HepG2 (cell line): Measurements from ENCODE around the gene PLXNC1. TPM values are rescaled to one million over a fixed set of nuclear protein-coding genes. Genes with fewer than 3 reads are reported as not detected.
A peak's percentile ranks its signal among the peaks of the same experiment; 100 is the strongest.

Experiments used
- ATAC-seq: fragments of 200-7000 bp; cut with Tn5 transposase; 3 replicates; pipeline ENCODE4 v1.9.1; 2020; ENCODE audit warnings: mild to moderate bottlenecking, moderate library complexity
- BruUV-seq: library from RNA; stranded (reverse); fragments of 400-500 nt; replicated peaks from 2 replicates; lab custom pipeline; 2021; lab: Mats Ljungman, UMichigan
- CTCF ChIA-PET: fragments of 300-600 bp; formaldehyde crosslinking; extraction: SDS; loops from one replicate; lab custom pipeline; 2021; ENCODE audit warnings: low total read pairs, inconsistent platforms, low intra/inter-chr PET ratio; lab: Yijun Ruan, JAX
- POLR2A ChIA-PET: fragments of 350-600 bp; sonication (Branson Sonifier 250); formaldehyde crosslinking; loops from one replicate; lab custom pipeline; 2020; ENCODE audit warnings: antibody characterized with exemption, inconsistent platforms; lab: Yijun Ruan, JAX
- DNase-seq: peaks from one replicate; pipeline ENCODE4 v3.0.0-alpha.2; 2015; ENCODE audit warnings: low spot score
- FAIRE-seq: peaks from 3 replicates; lab custom pipeline; 2011; peaks lifted over from hg19 to GRCh38; lab: Jason Lieb, UNC
- H2AFZ ChIP-seq: one replicate; pipeline ENCODE4 v1.6.1; 2011; ENCODE audit warnings: low read length, inconsistent platforms
- H3K27ac ChIP-seq: fragments of 300-600 bp; 3 replicates; pipeline ENCODE4 v1.8.0; 2011; ENCODE audit warnings: mixed run types, mild to moderate bottlenecking, mixed read lengths, low read length, inconsistent platforms; ENCODE audit not compliant: insufficient read depth; ENCODE audit errors: extremely low read length
- H3K27me3 ChIP-seq, 2 experiments: fragments of 200-600 bp in 1 of 2; 2 replicates in 1 of 2; 3 replicates in 1 of 2; pipeline versions ENCODE4 v1.6.0 to v1.8.0; 2011; ENCODE audit warnings: low read length in 2 of 2, mild to moderate bottlenecking in 2 of 2, moderate library complexity in 2 of 2, inconsistent platforms in 1 of 2; ENCODE audit not compliant: insufficient read depth in 2 of 2, control insufficient read depth in 1 of 2
- H3K36me3 ChIP-seq, 2 experiments: fragments of 200-600 bp in 1 of 2; replicated peaks in 1 of 2; 2 replicates in 1 of 2; 3 replicates in 1 of 2; pipeline versions ENCODE4 v1.5.1 to v1.8.0; 2011; ENCODE audit warnings: low read length in 2 of 2, inconsistent platforms in 1 of 2; ENCODE audit not compliant: insufficient read depth in 2 of 2, control insufficient read depth in 1 of 2
- H3K4me1 ChIP-seq: 2 replicates; pipeline ENCODE4 v1.5.1; 2012; ENCODE audit warnings: low read length, inconsistent platforms; ENCODE audit not compliant: insufficient read depth
- H3K4me2 ChIP-seq: 2 replicates; pipeline ENCODE4 v1.6.0; 2011; ENCODE audit warnings: low read depth, low read length, inconsistent platforms
- H3K4me3 ChIP-seq, 3 experiments: fragments of 200-600 bp in 1 of 3; sonication (generic), shearing (Covaris generic) in 1 of 3; replicated peaks in 1 of 3; 2 replicates each; pipeline ENCODE4 v1.5.1; 2011 to 2016; ENCODE audit warnings: low read length in 3 of 3, inconsistent platforms in 2 of 3, low read depth in 2 of 3, mild to moderate bottlenecking in 2 of 3, control low read depth in 1 of 3, mixed read lengths in 1 of 3; ENCODE audit not compliant: insufficient read depth in 1 of 3
- H3K79me2 ChIP-seq: one replicate; pipeline ENCODE4 v1.6.1; 2011; ENCODE audit warnings: low read length, inconsistent platforms; ENCODE audit not compliant: insufficient read depth
- H3K9ac ChIP-seq: 2 replicates; pipeline ENCODE4 v1.6.0; 2011; ENCODE audit warnings: mild to moderate bottlenecking, low read depth, low read length, inconsistent platforms; ENCODE audit not compliant: insufficient read depth
- H3K9me3 ChIP-seq: 2 replicates; pipeline ENCODE4 v1.5.1; 2012; ENCODE audit warnings: mild to moderate bottlenecking, low read length
- H4K20me1 ChIP-seq: 2 replicates; pipeline ENCODE4 v1.6.0; 2011; ENCODE audit warnings: inconsistent platforms, mild to moderate bottlenecking, low read length, moderate library complexity; ENCODE audit not compliant: insufficient read depth
- ERF ChIP-seq: IDR thresholded peaks from 2 replicates; pipeline ENCODE4 v1.6.1; 2018; ENCODE audit warnings: missing biosample characterization, missing genetic modification reagents
- KLF12 ChIP-seq: sonication (generic); formaldehyde crosslinking; IDR thresholded peaks from 2 replicates; pipeline ENCODE4 v1.4.0; 2020; ENCODE audit warnings: missing genetic modification reagents, borderline replicate concordance
- KLF13 ChIP-seq: sonication (generic); formaldehyde crosslinking; IDR thresholded peaks from 2 replicates; pipeline ENCODE4 v1.4.0; 2020; ENCODE audit warnings: mild to moderate bottlenecking, missing genetic modification reagents
- MAFF ChIP-seq: IDR thresholded peaks from 2 replicates; pipeline ENCODE4 v1.6.1; 2011; ENCODE audit warnings: low read depth, low read length, improper control_type of control experiment
- MAFK ChIP-seq, 2 experiments: IDR thresholded peaks in 1 of 2; conservative IDR thresholded peaks in 1 of 2; 2 replicates each; pipeline ENCODE4 v1.6.1; 2011; ENCODE audit warnings: improper control_type of control experiment in 2 of 2, low read length in 2 of 2
- ZNF484 ChIP-seq: sonication (generic); formaldehyde crosslinking; IDR thresholded peaks from 2 replicates; pipeline ENCODE4 v1.5.1; 2020; ENCODE audit warnings: mild to moderate bottlenecking, low read depth, missing genetic modification reagents, borderline replicate concordance
- ZSCAN29 ChIP-seq: sonication (generic); formaldehyde crosslinking; conservative IDR thresholded peaks from 2 replicates; pipeline ENCODE4 v1.4.0; 2020; ENCODE audit warnings: mild to moderate bottlenecking, missing genetic modification reagents
- WGBS: methylation state at CpG from one replicate; pipeline ENCODE4 v1.1.6; 2017; ENCODE audit warnings: low lambda C conversion rate; 5-methylcytosine and 5-hydroxymethylcytosine counted together
- in situ Hi-C: cut with HindIII; loops from 2 replicates; pipeline ENCODE4 v1.10.0; 2017; ENCODE audit warnings: low pct_unique_long_range_greater_than_20kb; ENCODE audit not compliant: extremely low pct_ligation_motif_present
- intact Hi-C: fragments of 100-400 bp; cut with micrococcal nuclease; formaldehyde crosslinking; loops from one replicate; pipeline ENCODE4 v1.10.0; 2022; ENCODE audit not compliant: unreplicated experiment
- polyA plus RNA-seq, 8 experiments: library from polyadenylated mRNA; depleted of rRNA in 3 of 8; stranded (reverse) in 7 of 8; unstranded in 1 of 8; fragments of >200 nt; fragmentation: Illumina TruSeq in 4 of 8; extraction: Trizol in 4 of 8; gene quantifications; 2 replicates each; pipeline versions ENCODE4 v1.2.1 to v1.2.3, GENCODE V29; 2011 to 2016; ENCODE audit warnings: low read depth in 4 of 8, missing spikeins in 1 of 8, mixed read lengths in 1 of 8; ENCODE audit not compliant: insufficient read depth in 1 of 8
- total RNA-seq, 5 experiments: library from RNA; depleted of rRNA; stranded (reverse); fragments of >200 nt; fragmentation: Illumina TruSeq; extraction: Trizol; gene quantifications; 2 replicates each; pipeline ENCODE4 v1.2.3, GENCODE V29; 2016; ENCODE audit warnings: low read depth in 1 of 5
- TF ChIP-seq, protein P1 (sequence below): sonication (generic); formaldehyde crosslinking; IDR thresholded peaks from 2 replicates; pipeline ENCODE4 v1.4.0; 2020; ENCODE audit warnings: missing genetic modification reagents, borderline replicate concordance
- TF ChIP-seq, protein P2 (sequence below): sonication (generic); formaldehyde crosslinking; IDR thresholded peaks from 2 replicates; pipeline ENCODE4 v1.4.0; 2020; ENCODE audit warnings: missing genetic modification reagents, borderline replicate concordance

Gene PLXNC1
- total and polyA plus RNA-seq, 2 of the 13 experiments (the other 11 are each of a cell fraction or from before 2014, with no cell fraction given), result 6.6 to 11.2 TPM

DNA sequence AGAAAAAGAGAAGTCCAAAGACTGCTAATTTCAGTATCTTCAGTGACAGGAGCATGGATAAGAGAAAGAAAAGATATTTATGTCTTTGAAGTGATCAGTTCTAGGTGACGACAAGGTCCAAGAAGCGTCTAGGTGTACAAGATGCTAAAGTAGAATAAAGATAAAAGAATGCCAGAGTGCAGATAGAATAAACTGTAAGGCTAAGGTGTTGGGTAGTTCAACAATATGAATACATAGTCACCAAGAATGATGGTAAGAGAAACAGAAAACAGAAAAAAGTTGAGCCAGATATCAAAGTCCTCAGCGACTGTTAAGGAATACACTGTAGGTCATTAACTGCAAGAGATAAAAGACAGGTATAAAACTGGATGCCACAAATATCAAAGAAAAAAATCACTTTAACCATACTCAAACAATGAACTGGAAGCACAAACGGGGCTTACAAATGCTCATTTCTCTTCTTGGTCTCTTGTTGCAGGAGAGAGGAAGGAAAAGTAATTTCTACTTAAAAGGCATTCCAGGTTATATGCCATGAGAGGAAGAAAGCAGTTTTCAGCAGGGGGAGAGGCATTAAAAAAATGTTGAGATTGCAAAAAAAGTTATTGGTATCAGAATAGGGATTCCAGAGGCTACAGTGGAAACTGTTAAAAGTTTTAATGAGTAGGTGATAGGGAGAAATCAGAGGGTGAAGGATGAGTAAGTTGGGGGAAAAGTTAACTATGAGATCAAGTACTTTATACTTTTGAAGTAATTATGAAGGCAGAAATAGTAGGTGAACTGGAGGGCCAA is 189.8 kb downstream of the PLXNC1 start:
- no peaks in the 10 kb centered on the region for H3K4me1 ChIP-seq
- TF ChIP-seq KLF12 (CRISPR knock-in tag) (no peak), ZNF484 (CRISPR knock-in tag) (no peak), MAFF (peak; percentile 40; the same call in 1 of the 2 replicates), MAFK (conservative IDR thresholded peaks at IDR 0.05 in 1 of 2, IDR thresholded peaks at IDR 0.05 in 1 of 2; ENCODE audit: low read length in 2 of 2) (peak in 1 of 2 experiments; percentile 34; a peak in 2 of 4 replicates), ZSCAN29 (CRISPR knock-in tag) (no peak), ERF (CRISPR knock-in tag) (no peak), KLF13 (CRISPR knock-in tag) (no peak)
- TF ChIP-seq, protein P1, sequence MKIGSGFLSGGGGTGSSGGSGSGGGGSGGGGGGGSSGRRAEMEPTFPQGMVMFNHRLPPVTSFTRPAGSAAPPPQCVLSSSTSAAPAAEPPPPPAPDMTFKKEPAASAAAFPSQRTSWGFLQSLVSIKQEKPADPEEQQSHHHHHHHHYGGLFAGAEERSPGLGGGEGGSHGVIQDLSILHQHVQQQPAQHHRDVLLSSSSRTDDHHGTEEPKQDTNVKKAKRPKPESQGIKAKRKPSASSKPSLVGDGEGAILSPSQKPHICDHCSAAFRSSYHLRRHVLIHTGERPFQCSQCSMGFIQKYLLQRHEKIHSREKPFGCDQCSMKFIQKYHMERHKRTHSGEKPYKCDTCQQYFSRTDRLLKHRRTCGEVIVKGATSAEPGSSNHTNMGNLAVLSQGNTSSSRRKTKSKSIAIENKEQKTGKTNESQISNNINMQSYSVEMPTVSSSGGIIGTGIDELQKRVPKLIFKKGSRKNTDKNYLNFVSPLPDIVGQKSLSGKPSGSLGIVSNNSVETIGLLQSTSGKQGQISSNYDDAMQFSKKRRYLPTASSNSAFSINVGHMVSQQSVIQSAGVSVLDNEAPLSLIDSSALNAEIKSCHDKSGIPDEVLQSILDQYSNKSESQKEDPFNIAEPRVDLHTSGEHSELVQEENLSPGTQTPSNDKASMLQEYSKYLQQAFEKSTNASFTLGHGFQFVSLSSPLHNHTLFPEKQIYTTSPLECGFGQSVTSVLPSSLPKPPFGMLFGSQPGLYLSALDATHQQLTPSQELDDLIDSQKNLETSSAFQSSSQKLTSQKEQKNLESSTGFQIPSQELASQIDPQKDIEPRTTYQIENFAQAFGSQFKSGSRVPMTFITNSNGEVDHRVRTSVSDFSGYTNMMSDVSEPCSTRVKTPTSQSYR (CRISPR knock-in tag), result no peak
- TF ChIP-seq, protein P2, sequence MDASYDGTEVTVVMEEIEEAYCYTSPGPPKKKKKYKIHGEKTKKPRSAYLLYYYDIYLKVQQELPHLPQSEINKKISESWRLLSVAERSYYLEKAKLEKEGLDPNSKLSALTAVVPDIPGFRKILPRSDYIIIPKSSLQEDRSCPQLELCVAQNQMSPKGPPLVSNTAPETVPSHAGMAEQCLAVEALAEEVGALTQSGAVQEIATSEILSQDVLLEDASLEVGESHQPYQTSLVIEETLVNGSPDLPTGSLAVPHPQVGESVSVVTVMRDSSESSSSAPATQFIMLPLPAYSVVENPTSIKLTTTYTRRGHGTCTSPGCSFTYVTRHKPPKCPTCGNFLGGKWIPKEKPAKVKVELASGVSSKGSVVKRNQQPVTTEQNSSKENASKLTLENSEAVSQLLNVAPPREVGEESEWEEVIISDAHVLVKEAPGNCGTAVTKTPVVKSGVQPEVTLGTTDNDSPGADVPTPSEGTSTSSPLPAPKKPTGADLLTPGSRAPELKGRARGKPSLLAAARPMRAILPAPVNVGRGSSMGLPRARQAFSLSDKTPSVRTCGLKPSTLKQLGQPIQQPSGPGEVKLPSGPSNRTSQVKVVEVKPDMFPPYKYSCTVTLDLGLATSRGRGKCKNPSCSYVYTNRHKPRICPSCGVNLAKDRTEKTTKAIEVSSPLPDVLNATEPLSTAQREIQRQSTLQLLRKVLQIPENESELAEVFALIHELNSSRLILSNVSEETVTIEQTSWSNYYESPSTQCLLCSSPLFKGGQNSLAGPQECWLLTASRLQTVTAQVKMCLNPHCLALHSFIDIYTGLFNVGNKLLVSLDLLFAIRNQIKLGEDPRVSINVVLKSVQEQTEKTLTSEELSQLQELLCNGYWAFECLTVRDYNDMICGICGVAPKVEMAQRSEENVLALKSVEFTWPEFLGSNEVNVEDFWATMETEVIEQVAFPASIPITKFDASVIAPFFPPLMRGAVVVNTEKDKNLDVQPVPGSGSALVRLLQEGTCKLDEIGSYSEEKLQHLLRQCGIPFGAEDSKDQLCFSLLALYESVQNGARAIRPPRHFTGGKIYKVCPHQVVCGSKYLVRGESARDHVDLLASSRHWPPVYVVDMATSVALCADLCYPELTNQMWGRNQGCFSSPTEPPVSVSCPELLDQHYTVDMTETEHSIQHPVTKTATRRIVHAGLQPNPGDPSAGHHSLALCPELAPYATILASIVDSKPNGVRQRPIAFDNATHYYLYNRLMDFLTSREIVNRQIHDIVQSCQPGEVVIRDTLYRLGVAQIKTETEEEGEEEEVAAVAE (CRISPR knock-in tag), result no peak
- TF ChIP-seq, all 625 proteins: peak for 2
- Histone ChIP-seq H4K20me1 (no peaks in the 10 kb centered on the region), H3K9ac (no peak overlapping the region), H2AFZ (no peak overlapping the region), H3K4me2 (no peak overlapping the region), H3K4me3 (no peak overlapping the region), H3K79me2 (no peaks in the 10 kb centered on the region), H3K36me3 (no peaks in the 10 kb centered on the region), H3K9me3 (no peaks in the 10 kb centered on the region), H3K27me3 (no peaks in the 10 kb centered on the region), H3K27ac (no peak overlapping the region)
- intact Hi-C loops, result no loop called here
- 95% methylated on average over 4 of the region's 4 CpGs for WGBS
- in situ Hi-C loops, result no loop called here
- DNase-seq (no peak), FAIRE-seq (no peak), ATAC-seq (no peak)
- CTCF ChIA-PET, result no interaction called here
- no TSS peak for BruUV-seq
- POLR2A ChIA-PET, result no interaction called here
